ENCODE measurements around the gene CNTD1. TPM values are rescaled to one million over a fixed set of nuclear protein-coding genes. Genes with fewer than 3 reads are reported as not detected.

The CNTD1 gene
- total RNA-seq, 2 donors from 2014 or later = 0.61 TPM; not detected in 1

- peak overlapping the region; percentile 88 for H3K27ac ChIP-seq
- no peak for TF ChIP-seq CTCF (IDR thresholded peaks at IDR 0.05)
- H3K4me3 ChIP-seq = no peak overlapping the region
- H3K9me3 ChIP-seq = no peaks in the 10 kb centered on the region
- peak; percentile 55 for DNase-seq
- intact Hi-C loops (cut with DNase I) = loop anchor here (5.0 kb wide), 1 partner anchor 43 kb away; the partner anchor contains the start of gene BECN1
- H3K4me1 ChIP-seq = peaks cover under 1% of the 10 kb centered on the region
- H3K36me3 ChIP-seq = no peaks in the 10 kb centered on the region
- peaks cover 6% of the 10 kb centered on the region for H3K27me3 ChIP-seq
- peak overlapping the region in 1 of 2 donors; percentile 83 for H3K9ac ChIP-seq (ENCODE audit: low read depth in 2 of 2, low read length in 2 of 2)
Measured at GRCh38 chr17:42779304-42779935, 19.2 kb upstream of the CNTD1 start.

- Histone ChIP-seq H3K4me3 (peak within 1 kb of the TSS; percentile 48), H3K36me3 (no peaks in the 10 kb centered on the region), H3K4me1 (no peaks in the 10 kb centered on the region), H3K9ac (ENCODE audit: low read depth in 2 of 2, low read length in 2 of 2) (peak within 1 kb of the TSS; percentile 77 to 83), H3K27me3 (peaks cover 6% of the 10 kb centered on the region), H3K27ac (peak within 1 kb of the TSS; percentile 88), H3K9me3 (no peaks in the 10 kb centered on the region)
- intact Hi-C loops (cut with DNase I) = loop anchor here (5.0 kb wide), 1 partner anchor 42 kb away; the partner anchor contains the start of gene BECN1
- TF ChIP-seq CTCF (IDR thresholded peaks at IDR 0.05) = no peak
- peak; percentile 89 for DNase-seq
Measured at GRCh38 chr17:42779936-42780850, 18.5 kb upstream of the CNTD1 start, which contains the start of gene WNK4. TSS of gene WNK4 (plus strand) at chr17:42780610. CDS start at chr17:42780699, 89 bp downstream.

- intact Hi-C loops (cut with DNase I) = no loop called here
- no peaks in the 10 kb centered on the region for H3K36me3 ChIP-seq
- H3K4me3 ChIP-seq = peak overlapping the region; percentile 48
- no peaks in the 10 kb centered on the region for H3K9me3 ChIP-seq
- no peak for DNase-seq
- TF ChIP-seq CTCF (IDR thresholded peaks at IDR 0.05) = no peak
- peak overlapping the region; percentile 88 for H3K27ac ChIP-seq
- peak overlapping the region; percentile 77 to 82 for H3K9ac ChIP-seq (ENCODE audit: low read depth in 2 of 2, low read length in 2 of 2)
- H3K4me1 ChIP-seq = no peaks in the 10 kb centered on the region
- peaks cover 6% of the 10 kb centered on the region for H3K27me3 ChIP-seq
Measured at GRCh38 chr17:42780851-42781638, 17.6 kb upstream of the CNTD1 start.

- Histone ChIP-seq H3K4me3 (peak overlapping the region; percentile 48), H3K36me3 (no peaks in the 10 kb centered on the region), H3K9ac (ENCODE audit: low read depth in 2 of 2, low read length in 2 of 2) (peak overlapping the region; percentile 77 to 82), H3K9me3 (no peaks in the 10 kb centered on the region), H3K4me1 (no peaks in the 10 kb centered on the region), H3K27me3 (peaks cover 6% of the 10 kb centered on the region), H3K27ac (no peak overlapping the region)
- no peak for TF ChIP-seq CTCF (IDR thresholded peaks at IDR 0.05)
- intact Hi-C loops (cut with DNase I) = no loop called here
- DNase-seq = no peak
Measured at GRCh38 chr17:42781639-42782165, 17.0 kb upstream of the CNTD1 start.
